ENCODE results near the gene HSPB7.
"Not testable (repeated sequence)": the region's sequence is repeated elsewhere in the genome, so short reads cannot be mapped to it uniquely, and the experiment has no call there.

The HSPB7 gene

DNA sequence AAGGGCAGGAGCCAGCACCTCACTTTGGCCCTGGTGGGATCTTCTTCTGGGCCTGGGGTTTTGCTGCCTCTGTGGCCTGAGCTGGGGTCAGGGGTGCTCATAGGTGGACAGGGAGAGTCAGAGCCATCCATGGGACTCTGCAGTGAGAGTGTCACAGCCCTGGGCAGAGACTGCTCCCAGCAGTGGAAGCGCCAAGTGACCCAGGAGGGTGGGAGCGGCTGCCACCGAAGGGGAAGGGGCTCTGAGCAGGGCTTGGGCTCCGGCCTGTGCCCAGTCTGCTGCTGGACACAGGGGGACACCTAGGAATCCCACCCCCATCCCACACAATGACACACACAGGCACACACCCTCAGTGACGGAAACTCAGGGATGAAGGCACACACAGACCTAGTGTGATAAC is 26.1 kb upstream of the HSPB7 start:
- Histone ChIP-seq H3F3A (ENCODE audit: insufficient read depth, low read length) (no peaks in the 10 kb centered on the region), H3K4me1 (ENCODE audit: insufficient read depth, low read length, severe bottlenecking) (no peaks in the 10 kb centered on the region), H3K79me2 (ENCODE audit: insufficient read depth, low read length) (no peaks in the 10 kb centered on the region), H3K36me3 (ENCODE audit: insufficient read depth, low read length) (no peaks in the 10 kb centered on the region), H3K27ac (ENCODE audit: low read depth, low read length, poor library complexity, severe bottlenecking) (no peak overlapping the region), H4K20me1 (ENCODE audit: insufficient read depth, low read length) (no peaks in the 10 kb centered on the region), H3K27me3 (ENCODE audit: insufficient read depth, low read length) (no peaks in the 10 kb centered on the region; the same call in 1 of the 2 replicates), H3K9ac (ENCODE audit: low read length) (no peak overlapping the region), H3K9me2 (ENCODE audit: low read depth, low read length) (no peaks in the 10 kb centered on the region), H2AFZ (ENCODE audit: low read length) (no peak overlapping the region), H3K4me3 (ENCODE audit: low read depth, low read length, poor library complexity, severe bottlenecking) (no peak overlapping the region), H3K9me3 (ENCODE audit: low read length) (no peaks in the 10 kb centered on the region), H3K4me2 (ENCODE audit: low read length) (no peak overlapping the region)
- TF ChIP-seq CTCF (IDR thresholded peaks at IDR 0.05; ENCODE audit: low read length): no peak
- TF ChIP-seq EZH2 (IDR thresholded peaks at IDR 0.05; ENCODE audit: borderline replicate concordance, low read length): no peak

DNA sequence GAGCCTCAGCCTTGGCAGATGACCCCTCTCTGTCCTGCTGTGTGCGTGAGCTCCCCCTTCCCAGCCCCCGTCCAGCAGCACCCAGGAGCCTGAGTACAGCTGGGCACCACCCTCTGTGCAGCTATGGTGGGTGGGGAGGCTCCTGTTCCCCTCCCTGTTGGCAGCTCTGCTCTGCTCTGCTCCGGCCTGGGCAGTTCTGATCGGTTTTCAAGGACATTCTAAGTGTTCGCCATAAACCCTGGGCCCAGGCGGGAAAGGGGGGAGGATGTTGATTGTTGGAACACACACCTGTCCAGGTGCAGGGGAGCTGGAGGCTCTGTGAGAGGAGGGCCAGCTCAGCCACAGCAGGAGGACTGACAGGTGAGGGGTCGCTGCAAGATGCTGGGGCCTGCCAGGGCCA is 25.7 kb upstream of the HSPB7 start, which contains the start of gene CLCNKB:
CLCNKB (plus strand) TSS at position 262 of the 400 bp plus-strand sequence. CDS start 711 bp downstream, outside the sequence.
- Histone ChIP-seq H3K4me1 (ENCODE audit: insufficient read depth, low read length, severe bottlenecking) (no peaks in the 10 kb centered on the region), H2AFZ (ENCODE audit: low read length) (no peak within 1 kb of the TSS), H4K20me1 (ENCODE audit: insufficient read depth, low read length) (no peaks in the 10 kb centered on the region), H3K27ac (ENCODE audit: low read depth, low read length, poor library complexity, severe bottlenecking) (no peak within 1 kb of the TSS), H3F3A (ENCODE audit: insufficient read depth, low read length) (no peaks in the 10 kb centered on the region), H3K27me3 (ENCODE audit: insufficient read depth, low read length) (no peaks in the 10 kb centered on the region; the same call in 1 of the 2 replicates), H3K36me3 (ENCODE audit: insufficient read depth, low read length) (no peaks in the 10 kb centered on the region), H3K9ac (ENCODE audit: low read length) (no peak within 1 kb of the TSS), H3K9me2 (ENCODE audit: low read depth, low read length) (no peaks in the 10 kb centered on the region), H3K4me2 (ENCODE audit: low read length) (no peak within 1 kb of the TSS), H3K9me3 (ENCODE audit: low read length) (no peaks in the 10 kb centered on the region), H3K79me2 (ENCODE audit: insufficient read depth, low read length) (no peaks in the 10 kb centered on the region), H3K4me3 (ENCODE audit: low read depth, low read length, poor library complexity, severe bottlenecking) (no peak within 1 kb of the TSS)
- TF ChIP-seq CTCF (IDR thresholded peaks at IDR 0.05; ENCODE audit: low read length) (no peak), EZH2 (IDR thresholded peaks at IDR 0.05; ENCODE audit: borderline replicate concordance, low read length) (no peak)

DNA sequence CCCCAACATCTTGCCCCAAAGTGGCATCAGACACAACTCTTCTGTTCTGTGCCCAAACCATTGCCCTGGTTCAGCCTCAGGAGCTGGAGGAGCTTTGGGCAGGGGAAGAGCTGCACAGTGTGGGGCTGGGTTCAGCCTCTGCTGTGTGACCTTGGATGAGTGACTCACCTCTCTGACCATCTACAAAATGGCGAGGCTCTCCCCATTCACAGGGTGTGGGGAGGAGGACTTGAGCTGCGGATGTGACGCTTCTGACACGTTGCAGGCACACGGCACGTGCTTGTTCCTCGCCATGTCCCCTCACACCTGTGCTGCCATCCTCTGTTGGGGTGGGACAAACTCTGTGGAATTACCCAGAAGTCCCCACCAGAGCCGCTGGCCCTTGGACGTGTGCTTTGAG is 24.8 kb upstream of the HSPB7 start:
- not testable (repeated sequence) for H3F3A ChIP-seq (ENCODE audit: insufficient read depth, low read length); H4K20me1 ChIP-seq (ENCODE audit: insufficient read depth, low read length); H2AFZ ChIP-seq (ENCODE audit: low read length); H3K27me3 ChIP-seq (ENCODE audit: insufficient read depth, low read length); H3K27ac ChIP-seq (ENCODE audit: low read depth, low read length, poor library complexity, severe bottlenecking); H3K4me3 ChIP-seq (ENCODE audit: low read depth, low read length, poor library complexity, severe bottlenecking); H3K9ac ChIP-seq (ENCODE audit: low read length); H3K9me2 ChIP-seq (ENCODE audit: low read depth, low read length); H3K36me3 ChIP-seq (ENCODE audit: insufficient read depth, low read length); H3K4me1 ChIP-seq (ENCODE audit: insufficient read depth, low read length, severe bottlenecking); H3K9me3 ChIP-seq (ENCODE audit: low read length); H3K4me2 ChIP-seq (ENCODE audit: low read length); H3K79me2 ChIP-seq (ENCODE audit: insufficient read depth, low read length)

- Histone ChIP-seq H3K9me3 (ENCODE audit: low read length) (no peaks in the 10 kb centered on the region), H3K4me3 (ENCODE audit: low read depth, low read length, poor library complexity, severe bottlenecking) (no peak overlapping the region), H3K9me2 (ENCODE audit: low read depth, low read length) (no peaks in the 10 kb centered on the region), H3K4me1 (ENCODE audit: insufficient read depth, low read length, severe bottlenecking) (no peaks in the 10 kb centered on the region), H3K27me3 (ENCODE audit: insufficient read depth, low read length) (0 out of 2 replicates have a peak, but pooled peaks cover 3% of the 10 kb centered on the region), H3K79me2 (ENCODE audit: insufficient read depth, low read length) (no peaks in the 10 kb centered on the region), H3K27ac (ENCODE audit: low read depth, low read length, poor library complexity, severe bottlenecking) (no peak overlapping the region), H2AFZ (ENCODE audit: low read length) (no peak overlapping the region), H3F3A (ENCODE audit: insufficient read depth, low read length) (no peaks in the 10 kb centered on the region), H3K36me3 (ENCODE audit: insufficient read depth, low read length) (no peaks in the 10 kb centered on the region), H3K9ac (ENCODE audit: low read length) (no peak overlapping the region), H3K4me2 (ENCODE audit: low read length) (no peak overlapping the region), H4K20me1 (ENCODE audit: insufficient read depth, low read length) (no peaks in the 10 kb centered on the region)
- TF ChIP-seq CTCF (IDR thresholded peaks at IDR 0.05; ENCODE audit: low read length) (peak; percentile 47), EZH2 (IDR thresholded peaks at IDR 0.05; ENCODE audit: borderline replicate concordance, low read length) (no peak)
Measured at GRCh38 chr1:16042096-16042495, 24.3 kb upstream of the HSPB7 start.

All from OCI-LY1 (cell line).